ENCODE data around the gene SYPL1.
A peak's percentile ranks its signal among the peaks of the same experiment; 100 is the strongest.

SYPL1 gene

DNA sequence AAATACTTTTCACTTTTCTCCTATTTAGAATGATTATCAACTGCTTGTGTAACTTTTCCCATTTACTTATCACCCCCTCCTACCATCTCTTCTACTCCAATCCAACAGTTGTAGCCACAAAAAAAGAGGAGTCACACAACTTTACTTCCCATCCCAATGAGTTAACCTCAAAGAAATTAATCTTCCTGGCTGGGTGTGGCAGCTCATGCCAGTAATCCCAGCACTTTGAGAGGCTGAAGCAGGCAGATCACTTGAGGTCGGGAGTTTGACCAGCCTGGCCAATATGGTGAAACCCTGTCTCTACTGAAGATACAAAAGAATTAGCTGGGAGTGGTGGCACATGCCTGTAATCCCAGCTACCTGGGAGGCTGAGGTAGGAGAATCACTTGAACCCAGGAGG is 19.9 kb downstream of the SYPL1 start:
- DNase-seq (ENCODE audit: low spot score), result no peak

DNA sequence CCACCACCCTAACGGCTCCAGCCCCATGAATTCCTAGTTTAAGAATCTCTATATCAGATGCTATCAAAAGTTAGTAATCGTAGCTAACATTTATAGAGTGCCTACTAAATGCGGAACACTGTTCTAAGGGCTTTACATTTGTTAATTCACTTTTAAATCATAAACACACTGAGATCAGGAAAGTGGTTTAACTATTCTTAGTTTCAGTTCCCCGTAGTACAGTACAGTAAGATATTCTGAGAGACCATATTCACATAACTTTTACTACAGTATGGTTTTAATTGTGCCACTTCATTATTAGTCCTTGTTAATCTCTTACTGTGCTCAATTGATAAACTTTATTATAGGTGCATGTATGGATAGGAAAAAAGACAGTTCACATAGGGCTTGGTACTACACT is 22.5 kb downstream of the SYPL1 start:
- no peak for DNase-seq (ENCODE audit: low spot score)

DNA sequence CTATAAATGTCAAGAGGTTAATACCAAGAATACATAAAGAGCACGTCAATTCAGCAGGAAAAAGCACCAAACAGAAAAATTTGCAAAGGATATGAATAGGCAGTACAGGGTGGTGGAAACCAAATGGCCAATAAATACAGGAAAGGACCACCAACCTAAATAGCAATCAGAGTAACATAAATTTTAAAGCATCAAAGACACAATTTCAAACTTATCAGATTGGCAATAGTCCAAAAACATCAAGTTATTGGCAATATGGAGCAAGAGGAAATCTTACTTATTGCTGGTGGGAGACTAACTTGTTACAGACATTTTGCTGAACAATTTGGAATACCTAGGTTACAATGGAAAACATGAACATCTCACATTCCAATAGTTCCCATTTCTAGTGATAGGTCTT is 24.1 kb downstream of the SYPL1 start:
- no peak for DNase-seq (ENCODE audit: low spot score)

DNA sequence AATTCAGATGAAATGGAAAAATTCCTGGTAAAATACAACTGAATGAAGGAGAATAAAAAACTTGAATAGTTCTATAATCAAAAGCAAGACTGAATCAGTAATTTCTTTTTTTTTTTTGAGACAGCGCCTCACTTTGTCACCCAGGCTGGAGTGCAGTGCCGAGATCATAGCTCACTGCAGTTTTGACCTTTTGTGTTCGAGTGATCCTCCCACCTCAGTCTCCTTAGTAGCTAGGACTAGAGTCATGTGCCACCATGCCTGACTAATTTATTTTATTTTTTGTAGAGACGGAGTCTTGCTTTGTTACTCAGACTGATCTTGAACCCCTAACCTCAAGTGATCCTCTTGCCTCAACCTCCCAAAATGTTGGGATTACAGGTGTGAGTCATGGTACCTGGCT is 26.1 kb downstream of the SYPL1 start:
- no peak for DNase-seq (ENCODE audit: low spot score)

DNA sequence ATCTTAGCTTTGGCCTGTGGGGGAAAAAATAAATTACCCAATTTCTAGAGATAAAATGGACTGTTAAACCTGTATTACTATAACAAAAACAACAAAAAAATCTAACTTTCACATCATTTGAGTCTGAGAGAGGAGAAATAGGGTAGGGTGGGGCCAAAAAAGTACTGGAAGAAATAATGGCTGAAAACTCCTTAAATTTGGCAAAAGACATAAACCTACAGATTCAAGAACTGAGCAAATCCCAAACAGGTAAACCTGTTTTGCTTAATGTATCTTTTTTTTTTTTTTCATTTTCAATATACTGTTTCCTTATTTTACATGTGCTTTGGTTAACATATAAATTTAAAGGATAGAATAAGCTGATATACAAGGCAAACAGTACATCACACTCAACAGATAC is 27.1 kb downstream of the SYPL1 start:
- no peak for DNase-seq (ENCODE audit: low spot score)

DNA sequence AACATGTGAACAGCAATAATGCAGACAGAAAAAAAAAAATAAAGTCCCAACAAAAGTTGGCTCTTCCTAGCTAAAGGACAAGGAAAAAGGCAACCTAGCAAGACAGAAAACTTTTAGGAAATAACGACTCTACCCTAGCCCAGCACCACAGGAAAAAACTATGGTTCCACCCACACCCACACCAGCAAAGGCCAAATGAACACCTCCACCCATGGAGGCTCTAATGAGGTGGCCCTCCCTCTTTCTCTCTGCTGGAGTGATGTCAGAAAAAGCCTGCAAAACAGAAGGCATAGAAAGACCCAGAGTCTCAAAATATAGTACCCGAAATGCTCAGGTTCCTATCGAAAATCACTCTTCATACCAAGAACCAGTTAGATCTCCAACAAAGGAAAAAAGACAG is 28.4 kb downstream of the SYPL1 start:
- no peak for DNase-seq (ENCODE audit: low spot score)

DNA sequence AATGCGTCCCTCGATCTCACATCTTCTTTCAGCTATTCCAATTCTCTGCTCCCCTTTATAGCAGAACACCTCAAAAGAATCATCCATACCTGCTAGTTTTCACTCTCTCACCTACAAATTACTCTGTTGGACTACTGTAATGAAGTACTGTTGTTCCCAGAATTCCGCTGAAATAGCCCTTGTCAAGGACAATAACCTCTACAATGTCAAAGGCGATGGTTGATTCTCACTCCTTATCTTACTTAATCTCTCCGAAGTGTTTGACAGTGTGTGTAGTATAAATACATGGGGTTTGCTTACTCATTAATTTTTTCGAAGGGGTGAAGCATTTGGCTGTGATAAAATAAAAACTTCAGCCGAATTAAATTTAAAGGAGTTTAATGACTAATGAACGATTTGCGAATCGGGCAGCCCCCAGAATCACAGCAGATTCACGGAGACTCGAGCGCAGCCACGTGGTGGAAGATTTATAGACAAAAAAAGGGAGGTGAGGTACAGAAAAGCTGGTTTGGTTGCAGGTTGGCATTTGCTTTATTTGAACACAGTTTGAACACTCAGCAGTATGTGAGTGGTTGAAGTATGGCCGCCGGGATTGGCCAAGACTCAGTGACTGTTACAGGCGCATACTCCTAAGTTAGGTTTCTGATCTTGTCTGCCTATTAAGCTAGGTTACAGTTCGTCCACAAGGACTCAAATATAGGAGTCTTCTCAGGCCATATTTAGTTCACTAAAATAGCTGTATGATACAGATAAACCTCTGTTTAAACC is 29.8 kb downstream of the SYPL1 start:
- no peak for DNase-seq (ENCODE audit: low spot score)

DNA sequence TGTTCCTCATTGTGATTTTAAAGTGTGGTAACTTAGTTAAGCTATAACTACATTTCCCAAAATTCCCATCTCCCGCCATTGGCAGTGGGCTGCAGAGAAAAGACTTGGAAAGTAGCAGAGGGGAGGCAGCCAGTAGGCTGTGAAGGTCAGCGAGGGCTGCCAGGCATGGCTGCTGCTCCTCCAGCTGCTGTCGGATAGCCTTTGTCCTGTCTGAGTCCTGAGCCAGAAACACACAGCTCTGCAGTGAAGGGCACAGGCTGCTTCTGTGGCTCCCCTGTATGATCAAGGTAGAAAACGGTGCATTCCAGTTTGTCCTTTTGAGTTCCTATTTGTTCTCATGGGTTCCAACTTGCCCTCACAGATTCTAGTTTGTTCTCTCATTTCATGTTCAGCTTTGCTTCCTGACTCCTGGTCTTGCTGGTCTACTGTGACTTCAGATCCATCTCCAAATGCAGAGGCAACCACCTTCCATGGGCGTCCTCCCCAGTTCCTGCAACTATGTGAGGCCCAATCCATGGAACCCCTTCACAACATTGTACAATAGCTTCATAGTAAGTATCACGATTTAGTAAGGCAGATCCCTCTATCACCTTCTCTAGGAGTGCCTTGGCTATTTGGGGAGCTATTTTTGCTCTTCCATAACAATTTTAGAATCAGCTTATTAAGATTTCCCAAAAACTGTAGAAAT is 31.7 kb downstream of the SYPL1 start:
- DNase-seq (ENCODE audit: low spot score), result no peak

DNA sequence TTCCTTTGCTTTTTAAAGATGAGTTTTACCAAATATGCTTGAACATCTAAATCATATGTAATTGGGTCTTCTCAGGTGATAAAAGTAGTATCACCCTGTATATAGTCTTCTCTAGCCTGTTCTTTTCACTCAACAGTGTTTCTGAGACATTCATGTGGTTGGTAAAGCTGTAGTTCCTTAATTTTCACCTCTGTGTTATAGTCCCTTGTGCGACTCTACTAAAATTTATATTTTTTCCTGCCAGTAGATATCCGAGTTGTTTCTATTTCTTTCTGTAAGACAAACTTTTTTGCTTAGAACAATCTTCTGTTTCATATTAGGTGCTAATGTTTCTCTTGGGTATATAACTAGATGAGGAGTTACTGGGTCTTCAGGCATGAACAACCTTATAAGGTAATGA is 35.6 kb downstream of the SYPL1 start:
- no peak for DNase-seq (ENCODE audit: low spot score)

DNA sequence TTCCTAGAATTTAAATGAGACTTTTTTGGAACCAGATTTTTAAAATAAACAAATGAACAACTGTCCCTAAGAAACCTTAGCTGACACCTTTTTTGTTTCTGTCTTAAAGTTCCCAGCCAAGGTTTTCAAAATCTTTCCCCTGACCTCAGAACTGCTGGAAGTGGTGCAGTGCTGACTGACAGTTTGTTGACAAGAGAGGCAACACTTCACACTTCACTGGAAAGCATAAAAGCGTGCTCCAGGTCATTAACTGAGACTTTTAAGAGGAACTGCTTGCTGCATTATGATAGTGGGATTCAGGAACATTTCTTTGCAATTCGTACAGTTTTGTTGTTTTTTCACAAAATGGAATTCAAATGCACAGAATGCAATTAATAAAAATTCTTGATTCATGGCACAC is 36.2 kb downstream of the SYPL1 start:
- no peak for DNase-seq (ENCODE audit: low spot score)

DNA sequence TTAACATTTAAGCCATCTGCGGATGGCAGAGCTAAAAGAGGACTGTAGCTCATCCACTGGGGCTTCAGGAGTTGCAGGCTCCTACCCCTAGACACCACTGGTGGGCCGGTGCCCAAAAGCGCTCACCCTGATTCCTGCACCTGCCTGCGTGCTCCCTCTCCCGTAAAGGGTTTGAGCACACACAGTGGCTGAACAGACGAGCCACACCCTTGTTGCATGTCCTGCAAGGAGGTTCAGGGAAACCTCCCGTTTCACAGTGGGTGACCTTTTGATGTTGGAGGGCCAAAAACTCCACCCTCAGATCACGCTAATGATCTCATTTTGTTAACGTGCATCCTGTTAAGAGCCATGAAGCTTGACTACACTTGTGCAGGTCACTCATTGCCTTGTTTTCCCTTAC is 37.9 kb downstream of the SYPL1 start:
- no peak for DNase-seq (ENCODE audit: low spot score)

DNA sequence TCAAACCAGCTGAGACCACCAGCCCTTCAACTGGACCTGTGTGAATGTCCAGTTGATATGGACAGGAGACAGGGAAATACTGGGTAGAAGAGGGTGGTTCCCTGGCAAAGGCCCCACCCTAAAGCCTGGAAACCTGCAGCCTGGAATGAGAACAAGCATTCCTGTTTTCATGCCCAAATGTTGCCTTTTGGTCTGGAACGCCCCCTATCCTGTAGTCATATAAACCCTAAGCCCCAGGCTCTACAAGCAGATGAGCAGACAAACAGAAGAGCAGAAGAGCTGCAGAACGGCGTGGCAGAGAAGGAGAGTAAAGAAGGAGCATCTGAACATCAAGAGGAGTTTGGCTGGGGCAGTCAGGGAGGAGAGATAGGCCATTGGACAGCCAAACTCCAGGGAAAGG is 38.4 kb downstream of the SYPL1 start:
- DNase-seq (ENCODE audit: low spot score), result no peak

DNA sequence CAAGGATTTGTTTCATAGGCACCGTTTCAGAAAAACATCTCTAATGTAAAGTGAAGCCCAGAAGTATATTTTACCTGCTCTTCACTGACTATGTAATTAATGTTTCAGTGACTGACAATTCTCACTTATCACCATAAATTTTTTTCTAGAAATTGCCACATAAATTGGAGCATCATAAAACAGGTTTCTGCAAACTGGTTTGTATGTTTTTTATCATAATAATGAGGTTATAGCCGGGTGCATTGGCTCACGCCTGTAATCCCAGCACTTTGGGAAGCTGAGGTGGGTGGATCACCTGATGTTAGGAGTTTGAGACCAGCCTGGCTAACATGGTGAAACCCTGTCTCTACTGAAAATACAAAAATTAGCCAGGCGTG is 39.4 kb downstream of the SYPL1 start:
- no peak for DNase-seq (ENCODE audit: low spot score)

DNA sequence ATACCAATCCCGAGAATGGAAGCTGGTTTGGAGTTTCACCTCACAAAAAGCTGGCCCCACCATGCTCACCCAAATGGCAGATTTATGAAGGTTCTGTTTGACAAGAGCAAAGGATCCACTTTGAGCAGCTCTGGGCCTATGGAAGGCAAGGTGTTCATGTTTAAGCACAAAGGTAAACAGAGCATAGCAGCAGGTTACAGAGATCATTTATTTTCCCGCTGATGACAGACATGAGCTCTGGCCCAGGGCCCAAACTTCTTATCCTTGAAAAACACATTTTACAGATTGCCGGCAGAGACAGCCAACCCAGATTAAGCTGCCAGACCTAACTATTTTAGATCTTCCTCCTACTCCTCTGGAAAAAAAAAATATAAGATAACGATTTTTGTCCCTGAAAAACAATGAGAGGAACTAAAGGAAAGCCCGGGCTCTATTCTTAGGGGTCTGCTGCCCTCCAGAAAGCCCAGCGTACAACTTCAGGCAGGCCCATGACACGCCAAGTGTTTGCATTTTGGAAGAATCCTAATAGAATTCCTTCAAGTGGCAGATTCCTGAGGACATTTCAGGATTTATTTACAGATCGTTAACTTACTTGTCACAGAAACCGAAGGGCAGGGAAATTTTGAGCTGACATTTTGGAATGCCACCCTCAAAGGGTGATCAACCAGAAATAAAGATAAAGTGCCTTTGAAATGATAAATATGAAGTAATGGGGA is 40.0 kb downstream of the SYPL1 start:
- DNase-seq (ENCODE audit: low spot score), result peak; percentile 31

DNA sequence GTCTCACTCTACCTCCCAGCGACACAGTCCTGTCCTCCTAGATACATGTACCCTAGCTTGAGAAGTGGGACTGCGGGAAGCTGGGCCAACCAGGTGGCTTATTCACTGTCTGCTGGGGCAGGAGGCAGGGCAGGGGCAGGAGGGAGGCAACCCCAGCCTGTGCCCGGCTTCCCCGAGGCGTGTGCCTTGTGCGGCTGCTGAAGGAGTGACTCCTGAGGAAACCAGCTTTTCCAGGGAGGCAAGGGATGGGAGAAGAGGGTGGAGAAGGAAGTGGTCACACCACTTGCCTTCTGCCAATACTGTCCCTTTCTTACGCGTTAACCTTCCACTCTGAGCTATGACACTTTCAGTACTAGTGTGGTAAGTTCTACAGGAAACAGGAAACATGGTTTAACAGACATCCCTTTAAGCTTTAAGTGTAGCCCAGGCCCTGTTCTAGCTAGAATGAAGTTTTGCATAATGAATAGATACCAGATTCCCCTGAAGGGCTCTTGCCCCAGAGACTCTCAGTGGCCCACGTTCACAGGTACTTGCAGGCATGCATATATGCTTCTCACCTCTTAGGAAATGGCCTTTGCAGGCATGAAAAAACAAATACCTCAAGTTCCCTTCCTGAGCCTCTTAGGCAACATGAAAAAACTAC is 40.6 kb downstream of the SYPL1 start:
- no peak for DNase-seq (ENCODE audit: low spot score)

DNA sequence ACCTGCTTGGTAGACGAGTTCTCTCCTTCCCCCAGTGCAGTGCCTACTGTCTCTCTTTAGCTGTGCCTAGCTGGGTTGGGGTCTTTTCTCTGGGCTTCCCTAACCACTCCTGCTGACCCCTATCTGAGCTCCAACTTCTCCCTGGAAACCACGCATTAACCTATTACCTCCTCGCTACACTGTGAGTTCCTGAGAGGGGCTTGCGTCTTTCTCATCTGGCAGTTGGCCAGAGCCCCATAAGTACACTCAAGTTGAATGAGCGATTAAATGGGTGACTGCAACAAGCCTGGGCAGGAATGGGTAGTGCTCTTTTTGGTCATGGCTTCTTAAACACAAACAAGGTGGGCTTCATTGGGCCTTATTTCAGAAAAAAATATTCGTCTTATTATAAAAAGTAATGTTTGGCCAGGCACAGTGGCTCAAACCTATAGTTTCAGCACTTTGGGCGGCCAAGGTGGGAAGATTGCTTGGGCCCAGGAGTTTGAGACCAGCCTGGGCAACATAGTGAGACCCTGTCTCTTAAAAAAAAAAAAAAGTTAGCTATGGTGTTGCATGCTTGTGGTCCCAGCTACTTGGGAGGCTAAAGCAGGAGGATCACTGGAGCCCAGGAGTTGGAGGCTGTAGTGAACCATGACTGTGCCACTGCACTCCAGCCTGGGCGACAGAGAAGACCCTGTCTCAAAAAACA is 41.4 kb downstream of the SYPL1 start:
- DNase-seq (ENCODE audit: low spot score), result no peak

DNA sequence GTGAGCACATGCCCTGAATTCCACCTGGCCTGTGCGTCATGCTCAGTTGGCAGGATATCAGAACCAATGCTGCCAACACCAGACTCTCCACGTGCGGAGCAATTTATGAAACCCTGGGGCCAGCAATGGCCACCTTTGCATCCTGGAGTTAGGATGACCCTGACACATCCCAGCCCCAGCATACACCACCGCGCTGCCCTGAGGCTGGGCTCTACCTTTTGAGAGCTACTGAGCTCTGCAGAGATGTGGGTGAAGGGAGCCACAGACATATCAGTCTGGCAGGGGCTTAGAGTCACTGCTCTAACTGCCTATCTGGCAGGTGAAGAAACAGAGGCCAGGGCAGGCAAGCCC is 41.9 kb downstream of the SYPL1 start:
- DNase-seq (ENCODE audit: low spot score), result no peak

DNA sequence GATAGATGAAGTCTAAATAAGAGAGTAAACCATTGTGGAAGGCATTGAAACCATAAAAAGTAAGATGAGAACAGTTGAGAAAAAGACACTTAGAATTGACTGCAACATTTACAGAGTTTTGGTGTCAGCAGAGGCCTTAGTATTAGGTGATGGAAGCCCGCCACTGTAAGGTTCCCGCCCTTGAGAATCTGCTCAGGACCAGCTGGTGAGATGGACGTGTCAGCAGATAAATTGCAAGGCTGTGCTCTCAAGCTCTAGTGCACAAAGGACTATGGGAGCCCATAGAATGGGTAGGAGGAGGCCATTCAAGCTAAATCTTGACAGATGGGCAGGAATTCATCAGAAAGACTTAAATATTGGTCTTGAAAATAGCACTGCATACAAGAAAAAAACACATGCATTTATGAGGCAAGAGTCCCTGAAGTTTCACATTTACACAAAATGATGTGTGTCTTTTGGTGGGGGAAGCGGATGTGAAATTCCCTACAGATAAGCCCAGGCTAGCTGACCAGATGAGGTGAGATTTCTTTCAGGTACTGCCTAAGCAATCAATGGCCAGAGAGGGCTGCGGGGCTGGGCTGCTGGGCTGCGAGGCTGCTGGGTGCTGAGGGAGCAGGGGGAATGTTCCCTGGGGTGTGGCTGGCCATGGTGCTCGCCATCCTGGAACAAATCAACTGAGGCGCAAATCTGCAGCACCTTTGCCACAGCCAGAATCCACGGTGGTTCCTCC is 42.5 kb downstream of the SYPL1 start:
- no peak for DNase-seq (ENCODE audit: low spot score)

DNA sequence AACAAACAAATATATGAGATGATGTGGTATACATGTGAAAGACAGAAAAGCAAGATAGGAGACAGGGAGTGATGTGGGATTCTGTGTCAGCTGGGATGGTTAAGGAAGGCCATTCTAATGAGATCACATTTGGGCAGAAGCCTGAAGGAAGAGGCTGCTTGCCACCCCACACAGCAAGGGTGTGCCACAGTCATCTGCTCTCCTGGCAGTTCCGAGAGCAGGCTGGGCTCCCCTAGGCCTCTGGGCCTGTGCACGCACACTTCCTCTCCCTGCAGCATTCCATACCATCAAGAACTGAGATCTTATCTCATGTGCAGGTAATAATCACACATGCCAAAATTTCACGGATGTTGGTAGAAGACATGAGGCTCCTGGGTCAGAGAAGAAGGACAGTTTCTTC is 43.1 kb downstream of the SYPL1 start:
- no peak for DNase-seq (ENCODE audit: low spot score)

DNA sequence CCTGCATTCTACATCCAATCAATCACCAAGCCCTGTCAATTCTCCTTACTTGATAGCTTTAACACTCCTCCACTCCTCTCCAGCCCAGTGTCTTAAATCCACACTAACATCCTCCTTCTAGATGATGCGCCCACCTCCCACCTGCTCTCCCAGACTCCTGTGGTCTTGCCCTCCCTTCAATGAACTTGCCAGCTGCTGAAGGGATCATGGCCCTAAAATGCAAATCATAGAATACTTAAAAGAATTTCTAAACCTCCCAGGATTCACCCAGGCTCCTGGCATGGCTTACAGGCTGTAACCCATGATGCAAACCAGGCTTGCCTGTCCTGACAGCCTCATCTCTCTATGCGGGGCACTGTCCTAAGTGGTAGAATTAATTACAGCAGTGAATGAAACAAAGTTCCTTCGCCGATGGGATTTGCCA is 43.6 kb downstream of the SYPL1 start:
- DNase-seq (ENCODE audit: low spot score), result no peak

DNA sequence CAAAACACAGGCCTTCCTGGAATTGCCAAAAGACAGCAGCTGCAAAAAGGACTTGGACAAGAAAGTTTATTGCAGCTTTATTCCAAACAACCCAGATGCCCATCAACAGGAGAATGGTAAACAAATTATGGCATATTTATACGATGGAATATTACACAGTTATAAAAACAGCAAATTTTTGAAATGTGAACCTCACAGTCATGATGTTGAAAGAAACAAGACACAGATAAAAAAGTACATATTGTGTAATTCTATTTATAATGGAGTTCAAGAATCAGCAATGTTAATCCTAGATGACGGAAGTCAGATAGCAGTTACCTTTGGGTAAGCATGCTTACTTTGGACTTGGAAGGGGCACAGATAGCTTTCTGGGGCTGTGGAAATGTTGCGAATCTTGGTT is 44.4 kb downstream of the SYPL1 start:
- no peak for DNase-seq (ENCODE audit: low spot score)
